NCI-H2107 treated with DMSO at 0.1 percent for 48 hours (cell line): ENCODE results near the gene APBA1.

Source experiments
- DNase-seq: peaks from one replicate; lab custom pipeline; 2025; ENCODE audit not compliant: unreplicated experiment; lab: John Stamatoyannopoulos, UW

APBA1 gene

GRCh38 chr9:69535286-69535832 is 136.8 kb downstream of the APBA1 start:
- no peak for DNase-seq

GRCh38 chr9:69532396-69532795 is 139.8 kb downstream of the APBA1 start:
- no peak for DNase-seq

- DNase-seq, result no peak
Measured at GRCh38 chr9:69527454-69527853, 144.7 kb downstream of the APBA1 start.

GRCh38 chr9:69526699-69527098 is 145.5 kb downstream of the APBA1 start:
- DNase-seq, result no peak

GRCh38 chr9:69519470-69520240 is 152.5 kb downstream of the APBA1 start:
- DNase-seq, result no peak

- no peak for DNase-seq
Measured at GRCh38 chr9:69516353-69517322, 155.5 kb downstream of the APBA1 start.

GRCh38 chr9:69515810-69516209 is 156.4 kb downstream of the APBA1 start:
- no peak for DNase-seq

- no peak for DNase-seq
Measured at GRCh38 chr9:69513141-69513820, 158.9 kb downstream of the APBA1 start.

- no peak for DNase-seq
Measured at GRCh38 chr9:69504058-69504457, 168.1 kb downstream of the APBA1 start.

GRCh38 chr9:69502671-69503301 is 169.4 kb downstream of the APBA1 start:
- DNase-seq, result no peak

- no peak for DNase-seq
Measured at GRCh38 chr9:69500896-69501295, 171.3 kb downstream of the APBA1 start.

- no peak for DNase-seq
Measured at GRCh38 chr9:69499959-69500358, 172.2 kb downstream of the APBA1 start.

GRCh38 chr9:69499407-69499806 is 172.8 kb downstream of the APBA1 start:
- no peak for DNase-seq

GRCh38 chr9:69498470-69498869 is 173.7 kb downstream of the APBA1 start:
- no peak for DNase-seq

GRCh38 chr9:69497816-69498215 is 174.4 kb downstream of the APBA1 start:
- DNase-seq, result no peak

GRCh38 chr9:69496846-69497450 is 175.2 kb downstream of the APBA1 start:
- no peak for DNase-seq

GRCh38 chr9:69495296-69495695 is 176.9 kb downstream of the APBA1 start:
- no peak for DNase-seq

GRCh38 chr9:69494763-69495162 is 177.4 kb downstream of the APBA1 start:
- DNase-seq, result no peak

GRCh38 chr9:69494208-69494607 is 178.0 kb downstream of the APBA1 start:
- no peak for DNase-seq

- DNase-seq, result no peak
Measured at GRCh38 chr9:69486498-69486897, 185.7 kb downstream of the APBA1 start.
